Muscle of arm (tissue), 12 donors: ENCODE data around the gene PHRF1. TPM values are rescaled to one million over a fixed set of nuclear protein-coding genes. Genes with fewer than 3 reads are reported as not detected.
"Not testable (repeated sequence)": the region's sequence is repeated elsewhere in the genome, so short reads cannot be mapped to it uniquely, and the experiment has no call there.

ENCODE experiments used
- DNase-seq: peaks from one replicate; pipeline ENCODE4 v3.0.0-alpha.2; 2013
- polyA plus RNA-seq, 12 donors: library from polyadenylated mRNA; unstranded; fragments of 120-200 nt; gene quantifications; one replicate each; pipeline ENCODE4 v1.2.1, GENCODE V29; 2013; ENCODE audit not compliant: insufficient read length in 12 of 12

Gene PHRF1
- polyA plus RNA-seq, 12 donors, result 13.6 to 31.4 (median 14.8) TPM; not detected in 1

GRCh38 chr11:654444-654843, 78.2 kb downstream of the PHRF1 start:
- not testable (repeated sequence) for DNase-seq

- no peak for DNase-seq
Measured at GRCh38 chr11:655036-655726, 78.9 kb downstream of the PHRF1 start.

GRCh38 chr11:656426-656825, 80.2 kb downstream of the PHRF1 start:
- DNase-seq, result no peak

GRCh38 chr11:656866-657265, 80.6 kb downstream of the PHRF1 start:
- DNase-seq, result no peak

- DNase-seq, result no peak
Measured at GRCh38 chr11:657691-658126, 81.4 kb downstream of the PHRF1 start.

DNA sequence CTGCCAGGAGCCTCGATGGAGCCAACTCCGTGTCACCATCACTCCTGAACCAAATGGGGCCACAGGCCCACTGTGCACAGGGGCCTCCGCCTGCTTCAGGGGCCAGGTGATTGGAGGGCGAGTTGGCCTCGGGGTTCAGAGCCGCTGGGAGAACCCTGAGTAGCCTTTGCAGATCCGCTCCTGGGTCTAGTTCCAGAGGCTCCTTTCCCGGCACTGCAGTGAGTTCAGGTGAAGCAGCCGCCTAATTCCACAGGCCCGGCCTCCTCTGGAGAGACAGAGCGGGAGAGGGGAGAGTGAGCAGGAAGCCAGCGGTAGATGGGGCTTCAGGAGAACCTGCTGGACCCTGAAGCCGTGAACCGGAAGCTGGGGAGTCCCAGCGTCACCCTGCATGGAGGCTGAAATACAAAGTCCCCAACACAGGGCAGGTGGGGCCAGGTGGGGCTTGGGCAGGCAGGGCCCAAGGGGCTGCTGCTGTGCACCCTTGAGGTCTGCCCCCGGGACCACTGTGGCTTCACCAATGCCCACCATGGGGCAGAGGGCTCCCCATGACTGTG, 83.3 kb downstream of the PHRF1 start:
- no peak for DNase-seq

- DNase-seq, result no peak
Measured at GRCh38 chr11:660281-660680, 84.0 kb downstream of the PHRF1 start.

DNA sequence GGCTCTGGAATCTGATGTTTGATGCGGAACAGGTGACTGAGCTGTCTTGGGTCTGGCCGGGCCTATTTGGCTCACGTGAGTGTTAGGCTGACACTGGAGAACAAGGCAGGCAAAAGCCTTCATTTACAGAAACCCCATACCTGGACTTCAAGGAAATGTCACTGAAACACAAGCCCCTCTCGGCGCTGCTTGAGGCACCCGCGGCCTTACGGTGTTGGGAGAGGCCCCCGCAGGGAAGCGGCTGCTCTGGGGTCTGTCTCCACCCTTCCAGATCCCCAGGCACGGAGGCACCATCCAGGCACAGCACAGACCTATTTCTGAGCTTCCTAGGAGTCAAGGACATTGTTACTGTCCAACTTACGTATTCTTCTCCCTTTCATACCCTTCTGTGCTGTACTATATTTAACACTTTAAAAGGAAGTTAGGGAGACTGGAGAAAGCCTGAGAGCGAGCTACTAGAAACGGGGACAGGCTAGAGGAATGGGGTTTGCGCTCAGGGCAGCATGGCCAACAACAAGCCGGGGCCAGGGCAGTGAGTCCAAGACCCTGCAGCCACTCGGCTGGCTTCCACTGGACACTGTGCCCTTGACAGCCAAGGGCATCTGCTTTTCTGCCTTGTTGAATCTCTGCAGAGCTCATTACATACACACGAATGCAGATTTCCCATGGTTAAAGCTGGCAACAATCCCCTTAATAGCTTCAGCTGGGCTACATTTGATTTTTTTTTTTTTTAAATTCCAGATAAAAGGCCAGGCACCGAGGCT, 84.6 kb downstream of the PHRF1 start:
- DNase-seq, result no peak

Other genes with a start within 250 kb of the PHRF1 start
- 10 to 100 TPM in 10 of 12 donors, 1 to 10 TPM in 1, not detected in 1; 8.1 to 55.6 (median 14.5) TPM for gene B4GALNT4, start 207.0 kb upstream of the PHRF1 start, polyA plus RNA-seq
- gene PKP3, start 182.3 kb upstream of the PHRF1 start, polyA plus RNA-seq, result 10 to 100 TPM in 3 of 12 donors, 1 to 10 TPM in 1, under 1 TPM in 4, not detected in 4; 0.24 to 30.6 (median 2.7) TPM
- 10 to 100 TPM in 9 of 12 donors, 1 to 10 TPM in 2, not detected in 1; 6.8 to 22.7 (median 11.2) TPM for gene SIGIRR, start 161.5 kb upstream of the PHRF1 start, polyA plus RNA-seq
- 10 to 100 TPM in 2 of 12 donors, 1 to 10 TPM in 2, under 1 TPM in 7, not detected in 1; 0.08 to 14.1 (median 0.31) TPM for gene ANO9, start 134.5 kb upstream of the PHRF1 start, polyA plus RNA-seq
- gene PTDSS2, start 126.2 kb upstream of the PHRF1 start, polyA plus RNA-seq, result 10 to 100 TPM in 11 of 12 donors, not detected in 1; 22.7 to 52.4 (median 26.0) TPM
- gene RNH1, start 69.2 kb upstream of the PHRF1 start, polyA plus RNA-seq, result 100 to 1,000 TPM in 1 of 12 donors, 10 to 100 TPM in 10, not detected in 1; 69.4 to 126 (median 78.8) TPM
- 100 to 1,000 TPM in 6 of 12 donors, 10 to 100 TPM in 5, not detected in 1; 62.1 to 123 (median 101) TPM for gene HRAS, start 40.9 kb upstream of the PHRF1 start, polyA plus RNA-seq
- gene LRRC56, start 38.9 kb upstream of the PHRF1 start, polyA plus RNA-seq, result 1 to 10 TPM in 10 of 12 donors, not detected in 2; 1.7 to 8.2 (median 4.3) TPM
- gene LMNTD2, start 15.7 kb upstream of the PHRF1 start, polyA plus RNA-seq, result 1 to 10 TPM in 1 of 12 donors, under 1 TPM in 9, not detected in 2; 0.17 to 2.5 (median 0.50) TPM
- gene RASSF7, start 15.5 kb upstream of the PHRF1 start, polyA plus RNA-seq, result 10 to 100 TPM in 1 of 12 donors, 1 to 10 TPM in 10, not detected in 1; 1.7 to 15.5 (median 2.4) TPM
- 10 to 100 TPM in 5 of 12 donors, 1 to 10 TPM in 6, not detected in 1; 6.6 to 15.3 (median 9.9) TPM for gene IRF7, start 39.5 kb downstream of the PHRF1 start, polyA plus RNA-seq
- gene CDHR5, start 48.5 kb downstream of the PHRF1 start, polyA plus RNA-seq, result 100 to 1,000 TPM in 1 of 12 donors, 1 to 10 TPM in 7, under 1 TPM in 3, not detected in 1; 0.49 to 137 (median 1.7) TPM
- gene SCT, start 50.7 kb downstream of the PHRF1 start, polyA plus RNA-seq, result 100 to 1,000 TPM in 1 of 12 donors, 10 to 100 TPM in 9, not detected in 2; 17.6 to 109 (median 52.1) TPM
- under 1 TPM in 9 of 12 donors, not detected in 3; 0.36 to 0.98 (median 0.71) TPM for gene DRD4, start 60.8 kb downstream of the PHRF1 start, polyA plus RNA-seq
- 10 to 100 TPM in 11 of 12 donors, not detected in 1; 20.7 to 41.0 (median 24.3) TPM for gene DEAF1, start 118.8 kb downstream of the PHRF1 start, polyA plus RNA-seq
- 10 to 100 TPM in 11 of 12 donors, not detected in 1; 13.0 to 34.8 (median 18.9) TPM for gene TMEM80, start 119.3 kb downstream of the PHRF1 start, polyA plus RNA-seq
- 10 to 100 TPM in 4 of 12 donors, 1 to 10 TPM in 7, not detected in 1; 1.2 to 54.4 (median 2.7) TPM for gene EPS8L2, start 129.8 kb downstream of the PHRF1 start, polyA plus RNA-seq
- gene TALDO1, start 171.0 kb downstream of the PHRF1 start, polyA plus RNA-seq, result 100 to 1,000 TPM in 1 of 12 donors, 10 to 100 TPM in 10, not detected in 1; 53.5 to 102 (median 62.2) TPM
- gene GATD1, start 201.0 kb downstream of the PHRF1 start, polyA plus RNA-seq, result 10 to 100 TPM in 11 of 12 donors, not detected in 1; 32.8 to 54.7 (median 36.4) TPM
- under 1 TPM in 10 of 12 donors, not detected in 2; 0.13 to 0.77 (median 0.36) TPM for gene CEND1, start 213.6 kb downstream of the PHRF1 start, polyA plus RNA-seq
- gene SLC25A22, start 221.8 kb downstream of the PHRF1 start, polyA plus RNA-seq, result 10 to 100 TPM in 6 of 12 donors, 1 to 10 TPM in 5, not detected in 1; 7.9 to 15.5 (median 10.6) TPM
- gene PIDD1, start 228.8 kb downstream of the PHRF1 start, polyA plus RNA-seq, result 10 to 100 TPM in 1 of 12 donors, 1 to 10 TPM in 10, not detected in 1; 4.5 to 11.4 (median 6.5) TPM
- gene RPLP2, start 233.5 kb downstream of the PHRF1 start, polyA plus RNA-seq, result 1,000 to 10,000 TPM; 1,154 to 1,810 (median 1,407) TPM
- 10 to 100 TPM in 11 of 12 donors, not detected in 1; 19.5 to 40.3 (median 23.8) TPM for gene PNPLA2, start 242.4 kb downstream of the PHRF1 start, polyA plus RNA-seq